ENCODE measurements around the gene VTCN1. TPM values are rescaled to one million over a fixed set of nuclear protein-coding genes. Genes with fewer than 3 reads are reported as not detected.
A peak's percentile ranks its signal among the peaks of the same experiment; 100 is the strongest.
"Not testable (repeated sequence)": the region's sequence is repeated elsewhere in the genome, so short reads cannot be mapped to it uniquely, and the experiment has no call there.

VTCN1 gene
- total RNA-seq (under 1 TPM in 1 of 2 donors, not detected in 1; 0.23 TPM), polyA plus RNA-seq (under 1 TPM in 1 of 2 donors, not detected in 1; 0.38 TPM)
- long read RNA-seq, donor 1 = 0 reads
- long read RNA-seq, donor 2 = 0 reads

DNA sequence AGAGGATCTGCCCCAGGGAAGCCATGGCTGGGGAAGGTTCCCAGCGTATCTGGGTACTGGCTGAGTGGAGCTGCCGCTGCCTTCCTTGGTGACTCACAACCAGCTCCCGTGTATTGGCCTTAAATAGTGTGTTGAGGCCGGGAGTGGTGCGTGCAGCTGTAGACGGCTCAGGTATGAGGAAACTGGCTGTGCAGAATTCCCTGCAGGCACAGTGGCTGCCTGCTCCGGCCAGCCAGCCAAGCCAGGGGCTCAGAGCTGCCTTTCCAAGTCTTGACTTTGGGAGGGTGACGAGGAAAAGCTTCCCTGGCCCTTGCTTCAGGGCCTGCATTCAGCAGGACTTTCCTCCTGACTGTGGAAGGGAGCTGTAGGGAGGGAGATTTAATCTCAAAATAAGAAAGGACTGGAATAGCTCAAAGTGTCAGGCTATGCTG is at the start of gene VTCN1:
Gene VTCN1, minus strand, starts transcription at position 97 of the 431 bp plus-strand sequence. Its CDS starts 72 bp downstream, at position 25.
- peak in 1 of 2 donors; percentile 74 for DNase-seq
- no peaks in the 10 kb centered on the region for H3K36me3 ChIP-seq (ENCODE audit: control insufficient read depth in 1 of 2, insufficient read depth in 2 of 2, low read length in 1 of 2)
- no peaks in the 10 kb centered on the region for H3K27me3 ChIP-seq (ENCODE audit: control insufficient read depth in 1 of 2, insufficient read depth in 2 of 2, low read length in 1 of 2)
- WGBS, 2 donors = 31 to 33% methylated on average over 8 of the region's 8 CpGs
- H3K4me3 ChIP-seq (ENCODE audit: low read length in 2 of 2) = no peak within 1 kb of the TSS
- H3K4me1 ChIP-seq (ENCODE audit: control insufficient read depth in 1 of 2, insufficient read depth in 2 of 2, low read length in 2 of 2) = no peaks in the 10 kb centered on the region
- intact Hi-C loops (cut with DNase I) = no loop called here
- ATAC-seq (ENCODE audit: low FRiP score) = no peak
- H3K27ac ChIP-seq (ENCODE audit: low read depth in 1 of 2, low read length in 2 of 2) = no peak within 1 kb of the TSS
- H3K9me3 ChIP-seq (ENCODE audit: control insufficient read depth, low read length) = no peaks in the 10 kb centered on the region

DNA sequence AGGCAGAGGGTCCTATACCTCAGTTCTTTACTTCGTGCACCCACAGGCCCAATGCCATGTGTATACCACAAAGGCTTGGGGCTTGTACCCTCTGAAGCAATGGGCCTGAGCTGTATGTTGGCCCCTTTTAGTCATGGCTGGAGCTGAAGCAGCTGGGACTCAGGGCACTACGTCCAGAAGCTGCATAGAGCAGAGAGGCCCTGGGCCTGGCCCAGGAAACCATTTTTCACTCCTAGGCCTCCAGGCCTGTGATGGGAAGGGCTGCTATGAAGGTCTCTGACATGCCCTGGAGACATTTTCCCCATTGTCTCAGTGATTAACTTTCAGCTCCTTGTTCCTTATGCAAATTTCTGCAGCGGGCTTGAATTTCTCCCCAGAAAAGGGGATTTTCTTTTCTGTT is 48.1 kb upstream of the VTCN1 start:
- H3K4me1 ChIP-seq (ENCODE audit: control insufficient read depth in 1 of 2, insufficient read depth in 2 of 2, low read length in 2 of 2) = no peaks in the 10 kb centered on the region
- 87 to 88% methylated on average over 3 of the region's 3 CpGs for WGBS, 2 donors
- no peaks in the 10 kb centered on the region for H3K36me3 ChIP-seq (ENCODE audit: control insufficient read depth in 1 of 2, insufficient read depth in 2 of 2, low read length in 1 of 2)
- no peak overlapping the region for H3K27ac ChIP-seq (ENCODE audit: low read depth in 1 of 2, low read length in 2 of 2)
- H3K4me3 ChIP-seq (ENCODE audit: low read length in 2 of 2) = no peak overlapping the region
- peaks cover 2% of the 10 kb centered on the region for H3K9me3 ChIP-seq (ENCODE audit: control insufficient read depth, low read length)
- ATAC-seq (ENCODE audit: low FRiP score) (no peak), DNase-seq (no peak)
- intact Hi-C loops (cut with DNase I) = no loop called here
- no peaks in the 10 kb centered on the region for H3K27me3 ChIP-seq (ENCODE audit: control insufficient read depth in 1 of 2, insufficient read depth in 2 of 2, low read length in 1 of 2)

DNA sequence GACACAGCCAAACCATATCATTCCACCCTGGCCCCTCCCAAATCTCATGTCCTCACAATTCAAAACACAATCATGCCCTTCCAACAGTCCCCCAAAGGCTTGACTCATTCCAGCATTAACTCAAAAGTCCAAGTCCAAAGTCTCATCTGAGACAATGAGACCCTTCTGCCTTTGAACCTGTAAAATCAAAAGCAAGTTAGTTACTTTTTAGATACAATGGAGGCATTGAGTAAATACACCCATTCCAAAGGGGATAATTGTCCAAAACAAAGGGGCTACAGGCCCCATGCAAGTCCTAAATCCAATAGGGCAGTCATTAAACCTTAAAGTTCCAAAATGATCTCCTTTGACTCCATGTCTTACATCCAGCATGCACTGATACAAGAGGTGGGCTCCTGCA is 47.3 kb upstream of the VTCN1 start:
- intact Hi-C loops (cut with DNase I); ATAC-seq (ENCODE audit: low FRiP score); H3K9me3 ChIP-seq (ENCODE audit: control insufficient read depth, low read length); H3K4me3 ChIP-seq (ENCODE audit: low read length in 2 of 2); H3K27me3 ChIP-seq (ENCODE audit: control insufficient read depth in 1 of 2, insufficient read depth in 2 of 2, low read length in 1 of 2); H3K36me3 ChIP-seq (ENCODE audit: control insufficient read depth in 1 of 2, insufficient read depth in 2 of 2, low read length in 1 of 2); H3K4me1 ChIP-seq (ENCODE audit: control insufficient read depth in 1 of 2, insufficient read depth in 2 of 2, low read length in 2 of 2); H3K27ac ChIP-seq (ENCODE audit: low read depth in 1 of 2, low read length in 2 of 2); DNase-seq: not testable (repeated sequence)

GRCh38 chr1:117257291-117257690 is 46.6 kb upstream of the VTCN1 start:
- no peak for ATAC-seq (ENCODE audit: low FRiP score)
- intact Hi-C loops (cut with DNase I) = no loop called here

GRCh38 chr1:117250061-117250606 is 39.4 kb upstream of the VTCN1 start:
- no peaks in the 10 kb centered on the region for H3K36me3 ChIP-seq (ENCODE audit: control insufficient read depth in 1 of 2, insufficient read depth in 2 of 2, low read length in 1 of 2)
- ATAC-seq (ENCODE audit: low FRiP score) = no peak
- no peak overlapping the region for H3K4me3 ChIP-seq (ENCODE audit: low read length in 2 of 2)

More at GRCh38 chr1:117257291-117257690, 46.6 kb upstream of the VTCN1 start:
- H3K4me1 ChIP-seq (ENCODE audit: control insufficient read depth in 1 of 2, insufficient read depth in 2 of 2, low read length in 2 of 2) = no peaks in the 10 kb centered on the region
- no peaks in the 10 kb centered on the region for H3K27me3 ChIP-seq (ENCODE audit: control insufficient read depth in 1 of 2, insufficient read depth in 2 of 2, low read length in 1 of 2)
- DNase-seq = no peak
- H3K4me3 ChIP-seq (ENCODE audit: low read length in 2 of 2) = no peak overlapping the region
- no peaks in the 10 kb centered on the region for H3K36me3 ChIP-seq (ENCODE audit: control insufficient read depth in 1 of 2, insufficient read depth in 2 of 2, low read length in 1 of 2)
- H3K27ac ChIP-seq (ENCODE audit: low read depth in 1 of 2, low read length in 2 of 2) = no peak overlapping the region
- peaks cover 2% of the 10 kb centered on the region for H3K9me3 ChIP-seq (ENCODE audit: control insufficient read depth, low read length)

GRCh38 chr1:117244971-117245370 is 34.2 kb upstream of the VTCN1 start:
- no peak for ATAC-seq (ENCODE audit: low FRiP score)
- Histone ChIP-seq H3K27me3 (ENCODE audit: control insufficient read depth in 1 of 2, insufficient read depth in 2 of 2, low read length in 1 of 2) (no peaks in the 10 kb centered on the region), H3K27ac (ENCODE audit: low read depth in 1 of 2, low read length in 2 of 2) (no peak overlapping the region), H3K9me3 (ENCODE audit: control insufficient read depth, low read length) (no peaks in the 10 kb centered on the region), H3K36me3 (ENCODE audit: control insufficient read depth in 1 of 2, insufficient read depth in 2 of 2, low read length in 1 of 2) (no peaks in the 10 kb centered on the region), H3K4me1 (ENCODE audit: control insufficient read depth in 1 of 2, insufficient read depth in 2 of 2, low read length in 2 of 2) (no peaks in the 10 kb centered on the region), H3K4me3 (ENCODE audit: low read length in 2 of 2) (no peak overlapping the region)
- DNase-seq = no peak
- intact Hi-C loops (cut with DNase I) = no loop called here
- WGBS, 2 donors = 17 to 32% methylated on average over 2 of the region's 2 CpGs

More at GRCh38 chr1:117250061-117250606, 39.4 kb upstream of the VTCN1 start:
- Histone ChIP-seq H3K4me1 (ENCODE audit: control insufficient read depth in 1 of 2, insufficient read depth in 2 of 2, low read length in 2 of 2) (no peaks in the 10 kb centered on the region), H3K9me3 (ENCODE audit: control insufficient read depth, low read length) (no peaks in the 10 kb centered on the region), H3K27me3 (ENCODE audit: control insufficient read depth in 1 of 2, insufficient read depth in 2 of 2, low read length in 1 of 2) (no peaks in the 10 kb centered on the region), H3K27ac (ENCODE audit: low read depth in 1 of 2, low read length in 2 of 2) (no peak overlapping the region)
- intact Hi-C loops (cut with DNase I) = no loop called here
- DNase-seq = no peak

- no peak overlapping the region for H3K4me3 ChIP-seq (ENCODE audit: low read length in 2 of 2)
- H3K27ac ChIP-seq (ENCODE audit: low read depth in 1 of 2, low read length in 2 of 2) = no peak overlapping the region
- no peaks in the 10 kb centered on the region for H3K9me3 ChIP-seq (ENCODE audit: control insufficient read depth, low read length)
- no peaks in the 10 kb centered on the region for H3K4me1 ChIP-seq (ENCODE audit: control insufficient read depth in 1 of 2, insufficient read depth in 2 of 2, low read length in 2 of 2)
- H3K27me3 ChIP-seq (ENCODE audit: control insufficient read depth in 1 of 2, insufficient read depth in 2 of 2, low read length in 1 of 2) = no peaks in the 10 kb centered on the region
- DNase-seq (no peak), ATAC-seq (ENCODE audit: low FRiP score) (no peak)
- 86% methylated on average over 2 of the region's 2 CpGs for WGBS, 2 donors
- intact Hi-C loops (cut with DNase I) = no loop called here
- no peaks in the 10 kb centered on the region for H3K36me3 ChIP-seq (ENCODE audit: control insufficient read depth in 1 of 2, insufficient read depth in 2 of 2, low read length in 1 of 2)
Measured at GRCh38 chr1:117244306-117244705, 33.6 kb upstream of the VTCN1 start.

DNA sequence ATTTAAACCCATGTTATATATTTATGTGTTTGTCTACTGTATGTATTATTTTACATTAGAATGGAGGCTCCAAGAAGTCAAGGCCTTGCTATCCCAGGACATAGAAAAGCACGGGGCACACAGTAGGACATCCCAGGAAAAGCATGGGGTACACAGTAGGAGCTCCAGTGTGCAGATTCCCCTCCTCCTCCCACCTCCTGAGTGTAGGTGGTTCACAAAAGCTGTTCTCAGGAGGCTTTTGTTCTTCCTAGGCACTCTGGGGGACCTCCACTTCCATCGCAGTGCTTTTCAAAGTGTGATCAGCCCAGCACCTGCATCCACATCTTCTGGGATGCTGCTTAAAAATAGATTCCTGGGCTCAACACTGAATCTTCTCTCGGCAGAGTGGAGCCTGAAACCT is 30.8 kb upstream of the VTCN1 start:
- intact Hi-C loops (cut with DNase I) = no loop called here
- DNase-seq = no peak
- H3K36me3 ChIP-seq (ENCODE audit: control insufficient read depth in 1 of 2, insufficient read depth in 2 of 2, low read length in 1 of 2) = no peaks in the 10 kb centered on the region
- no peaks in the 10 kb centered on the region for H3K9me3 ChIP-seq (ENCODE audit: control insufficient read depth, low read length)
- no peak overlapping the region for H3K27ac ChIP-seq (ENCODE audit: low read depth in 1 of 2, low read length in 2 of 2)
- no peaks in the 10 kb centered on the region for H3K27me3 ChIP-seq (ENCODE audit: control insufficient read depth in 1 of 2, insufficient read depth in 2 of 2, low read length in 1 of 2)
- 57 to 70% methylated on average over 3 of the region's 3 CpGs for WGBS, 2 donors
- no peak for ATAC-seq (ENCODE audit: low FRiP score)
- H3K4me3 ChIP-seq (ENCODE audit: low read length in 2 of 2) = no peak overlapping the region
- H3K4me1 ChIP-seq (ENCODE audit: control insufficient read depth in 1 of 2, insufficient read depth in 2 of 2, low read length in 2 of 2) = no peaks in the 10 kb centered on the region

GRCh38 chr1:117240547-117240946 is 29.8 kb upstream of the VTCN1 start:
- DNase-seq (no peak), ATAC-seq (ENCODE audit: low FRiP score) (no peak)
- Histone ChIP-seq H3K27me3 (ENCODE audit: control insufficient read depth in 1 of 2, insufficient read depth in 2 of 2, low read length in 1 of 2) (no peaks in the 10 kb centered on the region), H3K36me3 (ENCODE audit: control insufficient read depth in 1 of 2, insufficient read depth in 2 of 2, low read length in 1 of 2) (no peaks in the 10 kb centered on the region), H3K4me3 (ENCODE audit: low read length in 2 of 2) (no peak overlapping the region), H3K9me3 (ENCODE audit: control insufficient read depth, low read length) (no peaks in the 10 kb centered on the region), H3K27ac (ENCODE audit: low read depth in 1 of 2, low read length in 2 of 2) (no peak overlapping the region), H3K4me1 (ENCODE audit: control insufficient read depth in 1 of 2, insufficient read depth in 2 of 2, low read length in 2 of 2) (no peaks in the 10 kb centered on the region)
- 78 to 80% methylated on average over 4 of the region's 4 CpGs for WGBS, 2 donors
- intact Hi-C loops (cut with DNase I) = no loop called here

Measured in aorta (tissue), 5 donors.